ENCODE data around the gene HDAC8. TPM values are rescaled to one million over a fixed set of nuclear protein-coding genes. Genes with fewer than 3 reads are reported as not detected.

HDAC8 gene
- total RNA-seq, 6 experiments from 2014 or later = 14.4 to 20.7 (median 17.8) TPM

GRCh38 chrX:72381439-72382201, 191.0 kb downstream of the HDAC8 start:
- no peak for DNase-seq

DNA sequence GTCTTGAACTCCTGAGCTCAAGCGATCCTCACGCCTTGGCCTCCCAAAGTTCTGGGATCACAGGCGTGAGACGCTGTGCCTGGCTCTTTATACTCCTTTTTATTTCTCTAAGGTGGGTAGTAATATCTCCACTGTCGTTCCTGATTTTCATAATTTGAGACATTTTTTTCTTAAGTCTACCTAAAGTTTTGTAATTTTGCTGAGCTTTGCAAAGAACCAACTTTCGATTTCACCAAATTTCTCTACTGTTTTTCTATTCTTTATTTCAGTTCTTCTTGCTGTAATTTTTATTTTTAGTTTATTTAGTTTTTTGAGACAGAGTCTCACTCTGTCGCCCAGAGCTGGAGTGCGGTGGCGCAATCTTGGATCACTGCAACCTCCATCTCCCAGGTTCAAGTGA, 196.5 kb downstream of the HDAC8 start:
- TF ChIP-seq CTCF (IDR thresholded peaks at IDR 0.05) = no peak
- Mint-ChIP-seq H3K36me3 (ENCODE audit: low read depth) (no peaks in the 10 kb centered on the region), H3K4me1 (ENCODE audit: low read depth) (no peaks in the 10 kb centered on the region), H3K4me3 (no peak overlapping the region), H3K9me3 (no peaks in the 10 kb centered on the region), H3K27ac (no peak overlapping the region), H3K27me3 (ENCODE audit: insufficient read depth) (no peaks in the 10 kb centered on the region)
- no peak for DNase-seq

More at GRCh38 chrX:72381439-72382201, 191.0 kb downstream of the HDAC8 start:
- Mint-ChIP-seq H3K27ac (no peak overlapping the region), H3K36me3 (ENCODE audit: low read depth) (no peaks in the 10 kb centered on the region), H3K27me3 (ENCODE audit: insufficient read depth) (no peaks in the 10 kb centered on the region), H3K4me3 (no peak overlapping the region), H3K9me3 (no peaks in the 10 kb centered on the region), H3K4me1 (ENCODE audit: low read depth) (no peaks in the 10 kb centered on the region)
- TF ChIP-seq CTCF (IDR thresholded peaks at IDR 0.05) = no peak

GRCh38 chrX:72373136-72373535, 199.5 kb downstream of the HDAC8 start:
- Mint-ChIP-seq H3K4me1 (ENCODE audit: low read depth) (no peaks in the 10 kb centered on the region), H3K4me3 (no peak overlapping the region), H3K27me3 (ENCODE audit: insufficient read depth) (no peaks in the 10 kb centered on the region), H3K36me3 (ENCODE audit: low read depth) (no peaks in the 10 kb centered on the region), H3K27ac (no peak overlapping the region), H3K9me3 (no peaks in the 10 kb centered on the region)
- DNase-seq = no peak
- no peak for TF ChIP-seq CTCF (IDR thresholded peaks at IDR 0.05)

DNA sequence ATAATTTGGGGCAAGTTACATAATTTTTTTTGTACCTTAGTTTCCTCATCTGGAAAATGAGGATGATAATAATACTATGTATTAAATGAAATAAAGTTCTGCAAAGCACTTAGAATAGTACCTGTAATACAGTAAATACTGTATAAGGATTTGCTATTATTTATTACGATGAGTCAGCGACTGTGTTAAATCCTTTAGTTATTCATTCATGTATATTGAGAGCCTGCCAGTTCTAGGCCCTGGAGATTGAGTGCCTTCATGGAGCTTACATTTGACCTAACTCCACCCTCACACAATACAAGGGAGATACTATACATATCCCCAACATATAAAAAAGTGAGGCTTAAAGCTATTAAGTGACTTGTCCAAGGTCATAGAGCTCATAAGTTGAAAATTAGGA, 199.9 kb downstream of the HDAC8 start:
- no peak for DNase-seq
- Mint-ChIP-seq H3K4me1 (ENCODE audit: low read depth) (no peaks in the 10 kb centered on the region), H3K4me3 (no peak overlapping the region), H3K27ac (no peak overlapping the region), H3K27me3 (ENCODE audit: insufficient read depth) (no peaks in the 10 kb centered on the region), H3K36me3 (ENCODE audit: low read depth) (no peaks in the 10 kb centered on the region), H3K9me3 (no peaks in the 10 kb centered on the region)
- TF ChIP-seq CTCF (IDR thresholded peaks at IDR 0.05) = no peak

DNA sequence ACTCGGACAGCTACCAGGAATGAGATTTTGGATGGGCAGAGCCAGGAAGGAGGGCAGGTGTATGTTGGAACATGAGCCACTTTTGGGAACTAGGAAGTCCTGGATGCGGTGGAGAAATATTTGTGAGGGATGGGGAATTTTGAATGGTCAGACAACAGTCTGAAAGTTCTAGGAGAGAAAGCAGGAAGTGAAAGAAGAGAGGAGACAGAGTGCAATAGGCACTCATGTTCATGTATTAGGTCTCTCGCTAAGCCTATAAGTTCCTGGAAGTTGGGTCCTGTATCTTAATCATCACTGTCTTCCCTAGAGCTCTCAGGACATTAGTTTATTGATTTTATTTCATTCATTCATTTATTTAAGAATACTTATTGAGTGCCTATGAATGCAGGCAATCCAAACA, 201.2 kb downstream of the HDAC8 start:
- no peak overlapping the region for H3K27ac Mint-ChIP-seq
- no peaks in the 10 kb centered on the region for H3K9me3 Mint-ChIP-seq
- no peaks in the 10 kb centered on the region for H3K27me3 Mint-ChIP-seq (ENCODE audit: insufficient read depth)
- DNase-seq = no peak
- no peaks in the 10 kb centered on the region for H3K4me1 Mint-ChIP-seq (ENCODE audit: low read depth)
- TF ChIP-seq CTCF (IDR thresholded peaks at IDR 0.05) = no peak
- H3K36me3 Mint-ChIP-seq (ENCODE audit: low read depth) = no peaks in the 10 kb centered on the region
- H3K4me3 Mint-ChIP-seq = no peak overlapping the region
